AG04450 (cell line): Measurements from ENCODE around the gene TSPYL6. TPM values are rescaled to one million over a fixed set of nuclear protein-coding genes. Genes with fewer than 3 reads are reported as not detected.

Source experiments
- CTCF ChIA-PET: fragments of 300-600, 350-600 bp; formaldehyde crosslinking; extraction: SDS; loops from one replicate; lab custom pipeline; 2022; ENCODE audit warnings: antibody characterized with exemption, inconsistent platforms; lab: Charles Lee
- POLR2A ChIA-PET: fragments of 350-600 bp; formaldehyde crosslinking; extraction: SDS; loops from one replicate; lab custom pipeline; 2021; ENCODE audit warnings: antibody characterized with exemption, inconsistent platforms; lab: Yijun Ruan, JAX
- DNase-seq: peaks from one replicate; pipeline ENCODE4 v3.0.0-alpha.2; 2011; ENCODE audit warnings: low read depth, low spot score
- H3K27ac ChIP-seq: one replicate; pipeline ENCODE4 v1.5.1; 2012; ENCODE audit warnings: low read depth, low read length, control low read depth
- H3K27me3 ChIP-seq: one replicate; pipeline ENCODE4 v1.6.0; 2012; ENCODE audit warnings: low read length; ENCODE audit not compliant: control insufficient read depth, insufficient read depth
- H3K4me3 ChIP-seq: 2 replicates; pipeline ENCODE4 v1.5.1; 2011; ENCODE audit warnings: mild to moderate bottlenecking, low read depth, low read length, control low read depth
- H3K9me3 ChIP-seq: 2 replicates; pipeline ENCODE4 v1.5.1; 2012; ENCODE audit warnings: low read length; ENCODE audit not compliant: control insufficient read depth, insufficient read depth
- CTCF ChIP-seq: IDR thresholded peaks from 2 replicates; pipeline ENCODE4 v1.5.1; 2011; ENCODE audit warnings: low read depth, low read length, control low read depth, inconsistent platforms
- polyA plus RNA-seq: library from polyadenylated mRNA; depleted of rRNA; stranded (reverse); fragments of >200 nt; gene quantifications from 2 replicates; pipeline ENCODE4 v1.2.3, GENCODE V29; 2011

Gene TSPYL6
- polyA plus RNA-seq, 1 experiment, result not detected

GRCh38 chr2:54249629-54250028 lies 6.4 kb downstream of the TSPYL6 start:
- ChIA-PET CTCF (interaction anchor here (0.7 kb wide), 1 partner anchor 142 kb away, joined by 6 read pairs; no protein-coding TSS in a partner anchor), POLR2A (no interaction called here)
- H3K9me3 ChIP-seq, result no peaks in the 10 kb centered on the region
- DNase-seq, result no peak
- H3K27ac ChIP-seq, result no peak overlapping the region
- H3K4me3 ChIP-seq, result no peak overlapping the region
- H3K27me3 ChIP-seq, result no peaks in the 10 kb centered on the region
- TF ChIP-seq CTCF, result no peak

GRCh38 chr2:54247115-54247514 lies 8.9 kb downstream of the TSPYL6 start:
- ChIA-PET CTCF (no interaction called here), POLR2A (no interaction called here)
- no peak overlapping the region for H3K4me3 ChIP-seq
- H3K9me3 ChIP-seq, result no peaks in the 10 kb centered on the region
- H3K27ac ChIP-seq, result no peak overlapping the region
- TF ChIP-seq CTCF, result no peak
- H3K27me3 ChIP-seq, result no peaks in the 10 kb centered on the region
- DNase-seq, result no peak

DNA sequence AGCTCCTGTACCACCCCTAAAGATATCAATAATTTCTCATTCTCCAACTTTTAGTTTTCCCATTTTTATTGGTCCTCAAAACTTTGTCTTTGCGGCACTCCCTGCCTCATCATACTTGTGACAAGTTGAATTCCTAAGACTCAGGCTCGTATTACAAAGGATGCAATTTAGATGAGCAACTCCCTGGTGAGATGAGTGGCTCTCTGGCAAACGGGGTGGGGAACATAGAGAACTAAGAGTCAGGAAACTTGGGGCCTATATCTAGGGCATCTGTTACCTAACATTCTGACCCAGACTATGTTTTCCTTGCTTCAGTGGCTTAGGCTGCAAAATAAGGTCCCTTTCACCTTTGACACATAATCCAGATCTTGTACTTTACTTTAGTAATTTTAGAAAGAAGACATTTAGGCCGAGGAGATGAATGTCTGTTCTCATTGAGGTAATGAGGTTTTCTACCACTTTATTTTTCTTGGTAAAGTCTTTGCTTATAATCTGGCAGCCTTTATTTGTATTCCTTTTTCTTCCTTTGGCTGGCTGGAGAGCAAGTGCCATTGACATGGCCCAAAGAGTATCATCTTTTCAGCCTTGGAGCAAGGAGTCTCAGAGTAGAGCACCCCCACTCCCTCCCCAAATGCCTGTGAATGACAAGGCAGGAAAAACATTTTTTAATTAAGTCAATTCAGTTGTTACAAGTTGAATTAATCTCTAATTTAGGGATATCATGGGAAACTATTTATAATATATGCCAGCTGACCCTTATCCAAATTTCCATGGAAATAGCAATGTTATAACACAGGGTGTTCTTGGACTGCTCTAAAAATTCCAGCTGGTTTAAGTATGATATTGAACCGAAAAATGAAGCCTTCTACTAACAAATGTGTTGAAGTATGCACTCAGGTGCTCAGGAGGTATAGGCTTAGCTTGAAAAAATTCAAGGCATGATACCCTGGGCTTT lies 15.2 kb downstream of the TSPYL6 start:
- CTCF ChIA-PET, result interaction anchor here (1.1 kb wide), 1 partner anchor 133 kb away, joined by 3 read pairs; no protein-coding TSS in a partner anchor
- no peak for DNase-seq
- no peak overlapping the region for H3K27ac ChIP-seq
- no peaks in the 10 kb centered on the region for H3K27me3 ChIP-seq
- no peaks in the 10 kb centered on the region for H3K9me3 ChIP-seq
- POLR2A ChIA-PET, result no interaction called here
- no peak for TF ChIP-seq CTCF
- no peak overlapping the region for H3K4me3 ChIP-seq

- TF ChIP-seq CTCF, result no peak
- H3K4me3 ChIP-seq, result no peak overlapping the region
- H3K27ac ChIP-seq, result no peak overlapping the region
- no peaks in the 10 kb centered on the region for H3K27me3 ChIP-seq
- ChIA-PET CTCF (interaction anchor here (1.1 to 1.4 kb wide), 2 partner anchors 79 to 132 kb away, joined by 3 read pairs; no protein-coding TSS in a partner anchor), POLR2A (interaction anchor here (0.7 to 1.6 kb wide), 2 partner anchors 27 to 31 kb away, joined by 4 read pairs; no protein-coding TSS in a partner anchor)
- no peaks in the 10 kb centered on the region for H3K9me3 ChIP-seq
- peak; percentile 58 for DNase-seq
Observed at GRCh38 chr2:54239427-54239826, 16.6 kb downstream of the TSPYL6 start.

DNA sequence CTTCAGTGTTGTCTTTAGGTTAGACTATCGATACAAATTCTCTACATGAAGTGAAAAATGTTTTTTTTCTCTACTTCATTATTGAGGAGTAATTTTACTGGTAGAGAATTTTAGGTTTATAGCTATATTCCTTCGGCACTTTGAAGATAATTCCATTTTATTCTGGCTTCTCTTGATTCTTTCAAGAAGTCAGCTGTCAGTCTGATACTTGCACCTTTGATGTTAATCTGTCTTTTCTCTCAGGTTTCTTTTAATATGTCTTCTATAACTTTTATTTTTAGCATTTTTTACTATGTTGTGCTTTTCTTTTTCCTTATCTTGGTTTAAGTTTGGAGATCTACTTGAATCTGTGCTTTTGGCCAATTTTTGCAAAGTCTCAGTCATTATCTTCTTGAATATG lies 18.6 kb downstream of the TSPYL6 start:
- H3K27ac ChIP-seq, result no peak overlapping the region
- H3K9me3 ChIP-seq, result no peaks in the 10 kb centered on the region
- ChIA-PET CTCF (interaction anchor here (1.3 kb wide), 1 partner anchor 31 kb away, joined by 3 read pairs; no protein-coding TSS in a partner anchor), POLR2A (no interaction called here)
- DNase-seq, result no peak
- no peaks in the 10 kb centered on the region for H3K27me3 ChIP-seq
- no peak for TF ChIP-seq CTCF
- no peak overlapping the region for H3K4me3 ChIP-seq
